HEK293 (cell line): ENCODE data around the gene PHYHD1.

Experiments
- CTCF ChIA-PET: fragments of 350-600 bp; formaldehyde crosslinking; extraction: SDS; loops from one replicate; lab custom pipeline; 2021; ENCODE audit warnings: antibody characterized with exemption; lab: Yijun Ruan, JAX
- POLR2A ChIA-PET: fragments of 300-600 bp; formaldehyde crosslinking; extraction: SDS; loops from one replicate; lab custom pipeline; 2020; ENCODE audit warnings: antibody characterized with exemption, inconsistent platforms; lab: Yijun Ruan, JAX
- H3K27ac ChIP-seq: fragments of 200-500 bp; sonication (Bioruptor generic); 2 replicates; pipeline ENCODE4 v1.5.1; 2014; ENCODE audit warnings: low read depth, low read length, control low read depth, inconsistent platforms; ENCODE audit errors: extremely low read depth
- H3K36me3 ChIP-seq, 2 experiments: fragments of 200-500 bp in 1 of 2; sonication (Bioruptor generic) in 1 of 2; 1 replicate in 1 of 2; 2 replicates in 1 of 2; pipeline ENCODE4 v1.5.1; 2014 to 2017; ENCODE audit warnings: inconsistent platforms in 2 of 2, low read length in 2 of 2; ENCODE audit not compliant: control insufficient read depth in 2 of 2, insufficient read depth in 1 of 2
- H3K4me1 ChIP-seq: fragments of 200-500 bp; sonication (Bioruptor generic); 2 replicates; pipeline ENCODE4 v1.5.1; 2014; ENCODE audit warnings: mild to moderate bottlenecking, low read length, inconsistent platforms; ENCODE audit not compliant: control insufficient read depth, insufficient read depth
- H3K4me3 ChIP-seq: 2 replicates; pipeline ENCODE4 v1.5.1; 2011; ENCODE audit warnings: low read depth, mild to moderate bottlenecking, control low read depth, low read length, moderate library complexity
- H3K9me3 ChIP-seq: fragments of 200-500 bp; sonication (Bioruptor generic); 2 replicates; pipeline ENCODE4 v1.5.1; 2014; ENCODE audit warnings: low read depth, low read length, inconsistent platforms; ENCODE audit not compliant: control insufficient read depth, insufficient read depth
- EGR2 ChIP-seq: fragments of 450-650 bp; formaldehyde crosslinking; IDR thresholded peaks from 2 replicates; pipeline ENCODE4 v1.5.1; 2016; ENCODE audit warnings: low read depth, missing biosample characterization, missing genetic modification characterization
- KLF1 ChIP-seq: fragments of 450-650 bp; formaldehyde crosslinking; IDR thresholded peaks from 2 replicates; pipeline ENCODE4 v1.5.1; 2016; ENCODE audit warnings: missing biosample characterization, missing genetic modification characterization
- KLF17 ChIP-seq: fragments of 450-650 bp; formaldehyde crosslinking; IDR thresholded peaks from 2 replicates; pipeline ENCODE4 v1.5.1; 2016; ENCODE audit warnings: missing biosample characterization, missing genetic modification characterization
- KLF9 ChIP-seq: fragments of 450-650 bp; formaldehyde crosslinking; IDR thresholded peaks from 2 replicates; pipeline ENCODE4 v1.5.1; 2016; ENCODE audit warnings: missing biosample characterization, missing genetic modification characterization, low read depth
- MEIS1 ChIP-seq: sonication (generic); formaldehyde crosslinking; IDR thresholded peaks from 2 replicates; pipeline ENCODE4 v1.8.1; 2022; ENCODE audit warnings: missing genetic modification reagents, mild to moderate bottlenecking, borderline replicate concordance
- ZFHX2 ChIP-seq: fragments of 450-650 bp; formaldehyde crosslinking; conservative IDR thresholded peaks from 2 replicates; pipeline ENCODE4 v1.5.1; 2016; ENCODE audit warnings: missing biosample characterization, missing genetic modification characterization
- ZNF121 ChIP-seq: fragments of 450-650 bp; formaldehyde crosslinking; IDR thresholded peaks from 2 replicates; pipeline ENCODE4 v1.5.1; 2016; ENCODE audit warnings: missing biosample characterization, missing genetic modification characterization
- ZNF138 ChIP-seq: fragments of 450-650 bp; formaldehyde crosslinking; IDR thresholded peaks from 2 replicates; pipeline ENCODE4 v1.5.1; 2016; ENCODE audit warnings: missing biosample characterization, missing genetic modification characterization, borderline replicate concordance
- ZNF146 ChIP-seq: fragments of 450-650 bp; formaldehyde crosslinking; IDR thresholded peaks from 2 replicates; pipeline ENCODE4 v1.5.1; 2016; ENCODE audit warnings: missing biosample characterization, missing genetic modification characterization
- ZNF223 ChIP-seq: fragments of 450-650 bp; formaldehyde crosslinking; IDR thresholded peaks from 2 replicates; pipeline ENCODE4 v1.5.1; 2016; ENCODE audit warnings: missing biosample characterization, missing genetic modification characterization
- ZNF280D ChIP-seq: fragments of 450-650 bp; formaldehyde crosslinking; IDR thresholded peaks from 2 replicates; pipeline ENCODE4 v1.5.1; 2016; ENCODE audit warnings: missing biosample characterization, missing genetic modification characterization
- ZNF555 ChIP-seq: fragments of 450-650 bp; formaldehyde crosslinking; conservative IDR thresholded peaks from 2 replicates; pipeline ENCODE4 v1.5.1; 2017; ENCODE audit warnings: missing biosample characterization, mild to moderate bottlenecking, missing genetic modification characterization, inconsistent platforms
- ZNF670 ChIP-seq: fragments of 450-650 bp; formaldehyde crosslinking; IDR thresholded peaks from 2 replicates; pipeline ENCODE4 v1.5.1; 2016; ENCODE audit warnings: missing biosample characterization, missing genetic modification characterization, low read depth
- ZNF768 ChIP-seq: fragments of 450-650 bp; formaldehyde crosslinking; IDR thresholded peaks from 2 replicates; pipeline ENCODE4 v1.5.1; 2018; ENCODE audit warnings: missing biosample characterization, mild to moderate bottlenecking, missing genetic modification characterization

The PHYHD1 gene

GRCh38 chr9:128899566-128900322, 21.0 kb upstream of the PHYHD1 start (continued):
- TF ChIP-seq ZFHX2 (peak; percentile 57), MEIS1 (CRISPR knock-in tag) (no peak), ZNF670 (tag by site-specific recombination) (no peak), ZNF555 (tag by site-specific recombination) (no peak)

GRCh38 chr9:128901379-128901778, 19.4 kb upstream of the PHYHD1 start:
- no peaks in the 10 kb centered on the region for H3K4me1 ChIP-seq
- TF ChIP-seq ZNF146 (tag by site-specific recombination): no peak
- no peak for TF ChIP-seq ZNF138 (tag by site-specific recombination)
- TF ChIP-seq ZNF121: peak; percentile 50; the same call in 1 of the 2 replicates
- TF ChIP-seq, all 188 proteins: peak for 1
- no peak overlapping the region for H3K27ac ChIP-seq
- no peak overlapping the region for H3K4me3 ChIP-seq
- peaks cover 0 to 18% of the 10 kb centered on the region in 2 experiments; a peak in 2 of 3 replicates for H3K36me3 ChIP-seq
- H3K9me3 ChIP-seq: no peaks in the 10 kb centered on the region
- ChIA-PET CTCF (interaction anchor here (0.6 to 0.7 kb wide), 3 partner anchors 20 to 23 kb away, joined by 3 to 6 read pairs (median 4); no protein-coding TSS in a partner anchor), POLR2A (no interaction called here)

GRCh38 chr9:128901822-128902221, 19.0 kb upstream of the PHYHD1 start:
- CTCF ChIA-PET: interaction anchor here (0.6 to 0.7 kb wide), 2 partner anchors 22 to 23 kb away, joined by 3 to 6 read pairs; no protein-coding TSS in a partner anchor
- Histone ChIP-seq H3K27ac (no peak overlapping the region), H3K4me1 (no peaks in the 10 kb centered on the region)

GRCh38 chr9:128902351-128903078, 18.3 kb upstream of the PHYHD1 start:
- no peak overlapping the region for H3K27ac ChIP-seq
- CTCF ChIA-PET: no interaction called here
- TF ChIP-seq EGR2 (0 out of 2 replicates have a peak, but pooled peaks have one; percentile 27), KLF17 (tag by site-specific recombination) (peak; percentile 69), KLF9 (tag by site-specific recombination) (no peak), KLF1 (peak; percentile 94)

More at GRCh38 chr9:128901822-128902221, 19.0 kb upstream of the PHYHD1 start:
- H3K9me3 ChIP-seq: no peaks in the 10 kb centered on the region
- 0 out of 2 replicates have a peak, but pooled peaks have one; percentile 46 for TF ChIP-seq ZNF768 (tag by site-specific recombination)
- TF ChIP-seq ZNF280D (tag by site-specific recombination): no peak
- 0 out of 2 replicates have a peak, but pooled peaks have one; percentile 35 for TF ChIP-seq ZNF223
- POLR2A ChIA-PET: no interaction called here
- no peak overlapping the region for H3K4me3 ChIP-seq
- peaks cover 0 to 18% of the 10 kb centered on the region in 2 experiments; a peak in 2 of 3 replicates for H3K36me3 ChIP-seq

More at GRCh38 chr9:128902351-128903078, 18.3 kb upstream of the PHYHD1 start:
- no peaks in the 10 kb centered on the region for H3K4me1 ChIP-seq
- H3K4me3 ChIP-seq: no peak overlapping the region
- POLR2A ChIA-PET: no interaction called here
- no peaks in the 10 kb centered on the region for H3K9me3 ChIP-seq
- H3K36me3 ChIP-seq: peaks cover 0 to 24% of the 10 kb centered on the region in 2 experiments; a peak in 2 of 3 replicates
